SK-N-SH (cell line): ENCODE measurements around the gene PIP5KL1. TPM values are rescaled to one million over a fixed set of nuclear protein-coding genes. Genes with fewer than 3 reads are reported as not detected.
A peak's percentile ranks its signal among the peaks of the same experiment; 100 is the strongest.

ENCODE experiments used
- CTCF ChIA-PET: fragments of 300-600, 350-600 bp; formaldehyde crosslinking; extraction: SDS; loops from one replicate; lab custom pipeline; 2021; lab: Yijun Ruan, JAX
- POLR2A ChIA-PET: fragments of 350-600 bp; sonication (Branson Sonifier 250); formaldehyde crosslinking; extraction: SDS; loops from one replicate; lab custom pipeline; 2020; ENCODE audit warnings: antibody characterized with exemption, inconsistent platforms; lab: Yijun Ruan, JAX
- DNase-seq: peaks from one replicate; pipeline ENCODE4 v3.0.0; 2012
- H2AFZ ChIP-seq: fragments of 200-600 bp; sonication (generic); 2 replicates; pipeline ENCODE4 v1.8.1; 2016; ENCODE audit warnings: antibody characterized with exemption, mild to moderate bottlenecking, low read depth
- H3F3A ChIP-seq: fragments of 200-600 bp; sonication (generic); replicated peaks from 2 replicates; pipeline ENCODE3; 2016; ENCODE audit warnings: antibody characterized with exemption, mild to moderate bottlenecking; ENCODE audit not compliant: insufficient read depth
- H3K27ac ChIP-seq, 2 experiments: fragments of 200-500 bp in 1 of 2; fragments of 200-600 bp in 1 of 2; sonication (Bioruptor generic) in 1 of 2; sonication (generic), shearing (Covaris generic) in 1 of 2; 2 replicates each; pipeline versions ENCODE4 v1.5.1 to v1.6.1; 2014 to 2016; ENCODE audit warnings: low read depth in 2 of 2, inconsistent platforms in 1 of 2, low read length in 1 of 2, mild to moderate bottlenecking in 1 of 2, mixed read lengths in 1 of 2
- H3K27me3 ChIP-seq: fragments of 200-600 bp; sonication (generic), shearing (Covaris generic); 2 replicates; pipeline ENCODE4 v1.6.1; 2016; ENCODE audit warnings: mixed run types; ENCODE audit not compliant: insufficient read depth
- H3K36me3 ChIP-seq, 2 experiments: fragments of 200-500 bp in 1 of 2; fragments of 200-600 bp in 1 of 2; sonication (Bioruptor generic) in 1 of 2; sonication (generic) in 1 of 2; replicated peaks in 1 of 2; 2 replicates each; pipeline versions ENCODE3 to v1.5.1; 2014 to 2016; ENCODE audit warnings: low read length in 1 of 2, mild to moderate bottlenecking in 1 of 2; ENCODE audit not compliant: insufficient read depth in 2 of 2, control insufficient read depth in 1 of 2
- H3K4me1 ChIP-seq, 2 experiments: fragments of 200-500 bp in 1 of 2; fragments of 200-600 bp in 1 of 2; sonication (Bioruptor generic) in 1 of 2; sonication (generic), shearing (Covaris generic) in 1 of 2; 2 replicates each; pipeline versions ENCODE4 v1.5.1 to v1.6.1; 2014 to 2016; ENCODE audit warnings: low read depth in 1 of 2, low read length in 1 of 2, mixed run types in 1 of 2; ENCODE audit not compliant: insufficient read depth in 2 of 2, control insufficient read depth in 1 of 2
- H3K4me2 ChIP-seq: fragments of 200-600 bp; sonication (generic), shearing (Covaris generic); 2 replicates; pipeline ENCODE4 v1.6.1; 2017; ENCODE audit warnings: mixed run types
- H3K4me3 ChIP-seq, 2 experiments: fragments of 200-500 bp in 1 of 2; fragments of 200-600 bp in 1 of 2; sonication (Bioruptor generic) in 1 of 2; sonication (generic), shearing (Covaris generic) in 1 of 2; 2 replicates each; pipeline versions ENCODE4 v1.5.1 to v1.8.1; 2014 to 2016; ENCODE audit warnings: low read depth in 2 of 2, inconsistent platforms in 1 of 2, low read length in 1 of 2, mild to moderate bottlenecking in 1 of 2, mixed read lengths in 1 of 2, moderate library complexity in 1 of 2
- H3K79me2 ChIP-seq: fragments of 200-600 bp; sonication (generic); 2 replicates; pipeline ENCODE4 v1.8.1; 2017; ENCODE audit warnings: mild to moderate bottlenecking; ENCODE audit not compliant: insufficient read depth
- H3K9ac ChIP-seq: fragments of 200-600 bp; sonication (generic); 2 replicates; pipeline ENCODE4 v1.6.1; 2017; ENCODE audit warnings: mixed run types
- H3K9me2 ChIP-seq: fragments of 200-600 bp; sonication (generic); 2 replicates; pipeline ENCODE4 v1.6.1; 2017; ENCODE audit warnings: mixed run types
- H3K9me3 ChIP-seq: fragments of 200-600 bp; sonication (generic); 2 replicates; pipeline ENCODE4 v1.6.1; 2017; ENCODE audit warnings: mixed run types, mild to moderate bottlenecking, moderate library complexity
- H4K20me1 ChIP-seq: fragments of 200-600 bp; sonication (generic); 2 replicates; pipeline ENCODE4 v1.6.1; 2017; ENCODE audit warnings: mild to moderate bottlenecking, mixed run types; ENCODE audit not compliant: insufficient read depth
- ELF1 ChIP-seq: IDR thresholded peaks from 2 replicates; pipeline ENCODE4 v1.4.0; 2012
- EP300 ChIP-seq, 2 experiments: IDR thresholded peaks; 2 replicates each; pipeline versions ENCODE4 v1.4.0 to v1.6.1; 2012; ENCODE audit warnings: borderline replicate concordance in 1 of 2, low read depth in 1 of 2, low read length in 1 of 2
- GABPA ChIP-seq: IDR thresholded peaks from 2 replicates; pipeline ENCODE4 v1.4.0; 2012; ENCODE audit warnings: low read depth, mild to moderate bottlenecking
- GATA2 ChIP-seq: sonication (generic); formaldehyde crosslinking; IDR thresholded peaks from 2 replicates; pipeline ENCODE4 v1.5.0; 2020; ENCODE audit warnings: mild to moderate bottlenecking, missing genetic modification reagents
- MEF2A ChIP-seq: IDR thresholded peaks from 2 replicates; pipeline ENCODE4 v1.4.0; 2012; ENCODE audit warnings: low read depth, borderline replicate concordance
- MXI1 ChIP-seq: IDR thresholded peaks from 2 replicates; pipeline ENCODE4 v1.6.1; 2012; ENCODE audit warnings: mild to moderate bottlenecking, low read depth, low read length, improper control_type of control experiment
- NFIC ChIP-seq: IDR thresholded peaks from 2 replicates; pipeline ENCODE4 v1.4.0; 2012; ENCODE audit warnings: borderline replicate concordance
- NRF1 ChIP-seq: IDR thresholded peaks from 2 replicates; pipeline ENCODE4 v1.6.1; 2012; ENCODE audit warnings: low read depth, mild to moderate bottlenecking, low read length
- PBX3 ChIP-seq: IDR thresholded peaks from 2 replicates; pipeline ENCODE4; 2012
- POLR2AphosphoS5 ChIP-seq: IDR thresholded peaks from 2 replicates; pipeline ENCODE4 v1.6.1; 2012; ENCODE audit warnings: low read depth, low read length
- RCOR1 ChIP-seq: fragments of 150-350 bp; IDR thresholded peaks from 2 replicates; pipeline ENCODE4 v1.6.1; 2017; ENCODE audit warnings: antibody characterized with exemption, low read length
- REST ChIP-seq: IDR thresholded peaks from 2 replicates; pipeline ENCODE4 v1.6.1; 2012; ENCODE audit warnings: mild to moderate bottlenecking, low read depth, low read length, moderate library complexity
- RFX5 ChIP-seq: IDR thresholded peaks from 2 replicates; pipeline ENCODE4 v1.6.1; 2012; ENCODE audit warnings: mild to moderate bottlenecking, improper control_type of control experiment, low read length
- SIN3A ChIP-seq: IDR thresholded peaks from 2 replicates; pipeline ENCODE4 v1.6.1; 2012; ENCODE audit warnings: low read depth, mild to moderate bottlenecking, low read length, moderate library complexity, borderline replicate concordance
- TEAD4 ChIP-seq: IDR thresholded peaks from 2 replicates; pipeline ENCODE4 v1.4.0; 2012; ENCODE audit warnings: mild to moderate bottlenecking, borderline replicate concordance; ENCODE audit not compliant: insufficient read depth
- USF1 ChIP-seq: IDR thresholded peaks from 2 replicates; pipeline ENCODE4 v1.4.0; 2012; ENCODE audit warnings: low read depth, borderline replicate concordance
- USF2 ChIP-seq: fragments of 150-350 bp; IDR thresholded peaks from 2 replicates; pipeline ENCODE4 v1.6.1; 2017; ENCODE audit warnings: antibody characterized with exemption, low read length, low read depth, borderline replicate concordance
- ZBTB33 ChIP-seq: IDR thresholded peaks from 2 replicates; pipeline ENCODE4 v1.4.0; 2012; ENCODE audit warnings: low read depth, borderline replicate concordance
- WGBS: methylation state at CpG from one replicate; pipeline ENCODE4 v1.1.6; 2017; ENCODE audit warnings: low lambda C conversion rate; 5-methylcytosine and 5-hydroxymethylcytosine counted together
- polyA plus RNA-seq, 3 experiments: library from polyadenylated mRNA; depleted of rRNA; stranded (reverse); fragments of >200 nt; gene quantifications; 2 replicates each; pipeline ENCODE4 v1.2.3, GENCODE V29; 2012

The PIP5KL1 gene
- polyA plus RNA-seq, 1 of the 3 experiments (the other 2 are of a cell fraction), result 4.0 TPM

GRCh38 chr9:127946728-127947127, 16.2 kb upstream of the PIP5KL1 start (continued):
- no peak for TF ChIP-seq GABPA
- no peak for TF ChIP-seq NFIC
- no peak for TF ChIP-seq EP300 (IDR thresholded peaks at IDR 0.05; ENCODE audit: borderline replicate concordance in 1 of 2, low read depth in 1 of 2, low read length in 1 of 2)
- TF ChIP-seq MXI1, result no peak
- TF ChIP-seq, all 33 proteins: peak for 0

- H3K9me2 ChIP-seq, result no peaks in the 10 kb centered on the region
- H3K36me3 ChIP-seq, result peaks cover 4 to 47% of the 10 kb centered on the region in 2 experiments
- peaks cover 0 to 70% of the 10 kb centered on the region in 2 experiments; a peak in 1 of 4 replicates for H3K4me1 ChIP-seq
- DNase-seq, result no peak
- H3K9me3 ChIP-seq, result no peaks in the 10 kb centered on the region
- H3K4me2 ChIP-seq, result no peak overlapping the region
- H2AFZ ChIP-seq, result no peak overlapping the region
- peak overlapping the region in 1 of 2 experiments; percentile 16; a peak in 1 of 4 replicates for H3K27ac ChIP-seq
- TF ChIP-seq SIN3A (no peak), POLR2AphosphoS5 (no peak), NRF1 (no peak), RCOR1 (no peak), RFX5 (no peak), ZBTB33 (no peak), TEAD4 (no peak), ELF1 (no peak), PBX3 (no peak), USF1 (no peak), REST (no peak), USF2 (no peak), MXI1 (no peak), GATA2 (CRISPR knock-in tag) (no peak), MEF2A (no peak)
- no peaks in the 10 kb centered on the region for H3K27me3 ChIP-seq
- H4K20me1 ChIP-seq, result peaks cover 7% of the 10 kb centered on the region; the same call in 1 of the 2 replicates
- CTCF ChIA-PET, result interaction anchor here (2.0 to 10.3 kb wide), 5 partner anchors 9 to 172 kb away, joined by 6 to 219 read pairs (median 32); no protein-coding TSS in a partner anchor
- H3F3A ChIP-seq, result peaks cover 3% of the 10 kb centered on the region
- H3K79me2 ChIP-seq, result no peaks in the 10 kb centered on the region; the same call in 1 of the 2 replicates
- no peak overlapping the region for H3K4me3 ChIP-seq
- POLR2A ChIA-PET, result no interaction called here
- H3K9ac ChIP-seq, result no peak overlapping the region
- 93% methylated on average over 9 of the region's 9 CpGs for WGBS
These were observed 15.4 kb upstream of the PIP5KL1 start for GRCh38 chr9:127945942-127946341.
